Smooth muscle cell (in vitro differentiated cells): ENCODE data around the gene ZNF740. TPM values are rescaled to one million over a fixed set of nuclear protein-coding genes. Genes with fewer than 3 reads are reported as not detected.

Experiments used
- DNase-seq: peaks from one replicate; lab custom pipeline; 2025; ENCODE audit not compliant: unreplicated experiment; lab: John Stamatoyannopoulos, UW
- H2AFZ ChIP-seq: fragments of 200-600 bp; sonication (generic); 2 replicates; pipeline ENCODE4 v1.6.0; 2016; ENCODE audit warnings: antibody characterized with exemption, low read depth, mild to moderate bottlenecking
- H3F3A ChIP-seq: fragments of 200-600 bp; sonication (generic); 2 replicates; pipeline ENCODE4 v1.6.0; 2017; ENCODE audit warnings: antibody characterized with exemption, low read depth
- H3K27ac ChIP-seq: fragments of 200-600 bp; sonication (generic); 2 replicates; pipeline ENCODE4 v1.5.1; 2016; ENCODE audit warnings: low read depth, mild to moderate bottlenecking
- H3K27me3 ChIP-seq: fragments of 200-600 bp; sonication (generic); 2 replicates; pipeline ENCODE4 v1.6.1; 2016; ENCODE audit warnings: low read depth, mild to moderate bottlenecking
- H3K36me3 ChIP-seq: fragments of 200-600 bp; sonication (generic); 2 replicates; pipeline ENCODE4 v1.5.1; 2016; ENCODE audit warnings: low read depth
- H3K4me1 ChIP-seq: fragments of 200-600 bp; sonication (generic); 2 replicates; pipeline ENCODE4 v1.5.1; 2016; ENCODE audit warnings: low read depth
- H3K4me2 ChIP-seq: fragments of 200-600 bp; sonication (generic); 2 replicates; pipeline ENCODE4 v1.6.0; 2016; ENCODE audit warnings: mild to moderate bottlenecking
- H3K4me3 ChIP-seq: fragments of 200-600 bp; sonication (generic); 2 replicates; pipeline ENCODE4 v1.5.1; 2016; ENCODE audit warnings: mild to moderate bottlenecking
- H3K79me2 ChIP-seq: fragments of 200-600 bp; sonication (generic); 2 replicates; pipeline ENCODE4 v1.6.0; 2016; ENCODE audit warnings: low read depth, mild to moderate bottlenecking
- H3K9ac ChIP-seq: fragments of 200-600 bp; sonication (generic); 2 replicates; pipeline ENCODE4 v1.6.0; 2016; ENCODE audit warnings: low read depth
- H3K9me3 ChIP-seq: fragments of 200-600 bp; sonication (generic); replicated peaks from 2 replicates; pipeline ENCODE4 v1.5.1; 2016; ENCODE audit warnings: low read depth
- H4K20me1 ChIP-seq: fragments of 200-600 bp; sonication (generic); 2 replicates; pipeline ENCODE4 v1.6.0; 2016; ENCODE audit warnings: low read depth
- CTCF ChIP-seq: fragments of 200-600 bp; sonication (generic); IDR thresholded peaks from 2 replicates; pipeline ENCODE4 v1.5.1; 2017; ENCODE audit warnings: borderline replicate concordance, mild to moderate bottlenecking, antibody characterized with exemption; ENCODE audit not compliant: insufficient read depth, poor library complexity, severe bottlenecking
- WGBS: methylation state at CpG from one replicate; pipeline ENCODE4 v1.1.7; 2016; ENCODE audit warnings: low lambda C conversion rate; 5-methylcytosine and 5-hydroxymethylcytosine counted together
- polyA plus RNA-seq: library from polyadenylated mRNA; unstranded; fragments of >200 nt; fragmentation: Nextera tagmentation; extraction: Ambion mirVana; gene quantifications from 2 replicates; pipeline ENCODE4 v1.2.1, GENCODE V29; 2016
- total RNA-seq: library from RNA; depleted of rRNA; stranded (reverse); fragments of >200 nt; gene quantifications from 2 replicates; pipeline ENCODE4 v1.2.3, GENCODE V29; 2014

The ZNF740 gene
- total and polyA plus RNA-seq, 2 experiments from 2014 or later: 1.0 to 5.2 TPM

- WGBS: 98% methylated on average over 5 of the region's 5 CpGs
- DNase-seq: no peak
- Histone ChIP-seq H3K27ac (no peak overlapping the region), H3K79me2 (no peaks in the 10 kb centered on the region), H3F3A (peaks cover 11% of the 10 kb centered on the region), H3K27me3 (peaks cover 13% of the 10 kb centered on the region), H3K36me3 (no peaks in the 10 kb centered on the region), H3K4me2 (no peak overlapping the region), H3K4me3 (no peak overlapping the region), H3K9ac (no peak overlapping the region), H2AFZ (no peak overlapping the region), H4K20me1 (no peaks in the 10 kb centered on the region), H3K4me1 (no peaks in the 10 kb centered on the region), H3K9me3 (no peaks in the 10 kb centered on the region)
- no peak for TF ChIP-seq CTCF
Observed at GRCh38 chr12:53198486-53199110, 18.1 kb downstream of the ZNF740 start.

- H3K9ac ChIP-seq: no peak overlapping the region
- H2AFZ ChIP-seq: no peak overlapping the region
- no peaks in the 10 kb centered on the region for H3K9me3 ChIP-seq
- no peak for TF ChIP-seq CTCF
- no peak overlapping the region for H3K4me3 ChIP-seq
- no peaks in the 10 kb centered on the region for H4K20me1 ChIP-seq
- WGBS: 97% methylated on average over 3 of the region's 3 CpGs
- H3K27ac ChIP-seq: no peak overlapping the region
- H3K27me3 ChIP-seq: peaks cover 12% of the 10 kb centered on the region
- H3F3A ChIP-seq: peaks cover 11% of the 10 kb centered on the region
- H3K79me2 ChIP-seq: no peaks in the 10 kb centered on the region
- no peaks in the 10 kb centered on the region for H3K36me3 ChIP-seq
- H3K4me2 ChIP-seq: no peak overlapping the region
- DNase-seq: no peak
- H3K4me1 ChIP-seq: no peaks in the 10 kb centered on the region
Observed at GRCh38 chr12:53199700-53200099, 19.2 kb downstream of the ZNF740 start.

GRCh38 chr12:53200107-53200457 is 19.6 kb downstream of the ZNF740 start:
- WGBS: 77% methylated on average over 2 of the region's 2 CpGs
- H3K27me3 ChIP-seq: peaks cover 8% of the 10 kb centered on the region
- no peak overlapping the region for H2AFZ ChIP-seq
- no peak overlapping the region for H3K4me2 ChIP-seq
- H3K9ac ChIP-seq: no peak overlapping the region
- H3K36me3 ChIP-seq: no peaks in the 10 kb centered on the region
- no peaks in the 10 kb centered on the region for H3K9me3 ChIP-seq
- no peak for TF ChIP-seq CTCF
- no peak for DNase-seq
- peaks cover 14% of the 10 kb centered on the region for H3F3A ChIP-seq
- H4K20me1 ChIP-seq: no peaks in the 10 kb centered on the region
- no peaks in the 10 kb centered on the region for H3K4me1 ChIP-seq
- no peak overlapping the region for H3K4me3 ChIP-seq
- H3K27ac ChIP-seq: no peak overlapping the region
- H3K79me2 ChIP-seq: no peaks in the 10 kb centered on the region

GRCh38 chr12:53200458-53201176 is 20.1 kb downstream of the ZNF740 start:
- no peak for TF ChIP-seq CTCF
- Histone ChIP-seq H3K79me2 (no peaks in the 10 kb centered on the region), H3K9me3 (no peaks in the 10 kb centered on the region), H3K27me3 (peaks cover 8% of the 10 kb centered on the region), H3K27ac (peak overlapping the region; percentile 59), H3K4me1 (no peaks in the 10 kb centered on the region), H3K9ac (no peak overlapping the region), H2AFZ (no peak overlapping the region), H3F3A (peaks cover 19% of the 10 kb centered on the region), H3K4me3 (no peak overlapping the region), H3K4me2 (peak overlapping the region; percentile 48), H4K20me1 (no peaks in the 10 kb centered on the region), H3K36me3 (no peaks in the 10 kb centered on the region)
- WGBS: 73% methylated on average over 10 of the region's 10 CpGs
- no peak for DNase-seq
